GM18858 (cell line): Measurements from ENCODE around the gene CYP19A1.
"Not testable (repeated sequence)": the region's sequence is repeated elsewhere in the genome, so short reads cannot be mapped to it uniquely, and the experiment has no call there.

Experiments used
- ATAC-seq: cut with Tn5 transposase; IDR thresholded peaks from one replicate; pipeline ENCODE4 v1.9.1; 2021; ENCODE audit not compliant: unreplicated experiment

CYP19A1 gene

DNA sequence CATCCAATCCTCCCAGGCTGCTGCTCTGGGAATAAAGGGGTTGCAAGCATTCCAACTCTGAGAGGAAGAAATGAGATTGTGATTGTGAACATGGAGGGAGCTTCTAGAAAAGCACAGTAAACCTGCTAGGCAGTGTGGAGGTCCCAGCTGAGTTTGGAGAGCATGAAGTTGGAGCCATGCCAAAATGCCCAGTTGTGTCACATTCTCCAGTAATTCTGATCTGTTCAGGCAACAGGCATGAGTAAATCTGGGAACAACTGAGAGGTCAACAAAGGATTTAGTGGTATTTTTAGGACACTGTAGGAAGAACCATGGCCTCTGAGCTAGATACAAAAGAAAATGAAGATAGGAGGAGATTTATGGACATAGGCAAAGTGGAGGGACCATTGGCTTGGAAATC lies 74.7 kb downstream of the CYP19A1 start:
- ATAC-seq = no peak

- no peak for ATAC-seq
Observed at GRCh38 chr15:51263116-51263515, 75.3 kb downstream of the CYP19A1 start.

DNA sequence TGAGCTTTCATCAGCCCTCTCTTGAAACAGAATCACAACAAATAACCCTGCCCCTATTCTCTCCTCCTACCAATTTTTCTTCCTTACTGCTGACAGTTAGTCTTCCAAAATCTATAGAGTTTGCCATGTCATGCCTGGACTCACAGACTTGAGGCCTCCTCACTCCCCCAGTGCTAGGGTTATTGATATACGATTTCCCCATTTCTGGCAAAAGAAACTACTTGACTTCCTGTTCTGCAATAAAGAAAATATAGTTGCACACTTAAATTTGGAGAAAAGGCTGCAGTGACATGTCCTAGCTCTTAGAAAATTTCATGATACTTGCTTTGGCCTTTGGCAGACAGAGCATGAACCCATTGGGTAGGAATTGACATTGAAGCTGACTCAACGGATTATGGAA lies 75.9 kb downstream of the CYP19A1 start:
- ATAC-seq = no peak

- ATAC-seq = not testable (repeated sequence)
Observed at GRCh38 chr15:51261113-51261512, 77.3 kb downstream of the CYP19A1 start.

DNA sequence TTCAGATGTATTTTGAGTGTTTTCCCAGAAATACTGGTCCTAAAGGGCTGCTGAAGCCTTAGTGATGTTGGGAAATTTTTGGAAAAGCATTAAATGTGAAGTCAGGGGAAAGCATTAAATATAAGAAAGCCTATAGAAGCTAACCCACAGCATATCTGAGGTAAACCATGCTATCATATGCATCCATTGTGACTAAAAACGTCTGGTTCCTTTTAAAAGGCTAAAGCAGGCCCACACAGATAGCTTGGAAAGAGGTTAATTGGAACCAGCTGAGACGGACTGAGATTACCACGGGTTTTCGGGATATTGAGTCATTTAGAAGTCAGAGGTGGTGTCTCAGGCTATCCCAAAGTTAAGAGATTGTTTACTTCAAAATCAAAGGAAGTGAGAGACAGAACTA lies 78.2 kb downstream of the CYP19A1 start:
- ATAC-seq = no peak

GRCh38 chr15:51255533-51255932 lies 82.9 kb downstream of the CYP19A1 start:
- no peak for ATAC-seq

GRCh38 chr15:51253366-51253765 lies 85.0 kb downstream of the CYP19A1 start:
- no peak for ATAC-seq

DNA sequence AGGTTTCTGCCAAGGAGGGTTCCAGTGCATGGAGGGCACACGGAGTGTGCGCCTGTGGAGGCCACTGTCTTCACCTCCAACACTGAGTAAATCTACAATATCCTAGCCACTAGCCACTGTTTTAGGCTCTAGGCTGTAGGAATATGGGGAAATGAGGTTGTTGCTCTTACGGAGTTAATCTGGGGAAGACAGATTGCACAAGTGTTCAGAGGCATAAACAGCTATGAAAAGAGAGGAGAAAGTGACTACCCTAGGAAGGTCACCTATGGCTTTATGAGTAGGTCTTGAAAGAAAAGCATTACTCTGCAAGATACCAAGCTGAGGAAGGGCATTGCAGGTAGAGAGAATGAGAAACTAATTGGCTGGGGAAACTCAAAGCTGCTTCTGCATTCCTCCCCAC lies 85.7 kb downstream of the CYP19A1 start:
- ATAC-seq = no peak

GRCh38 chr15:51251556-51251955 lies 86.8 kb downstream of the CYP19A1 start:
- no peak for ATAC-seq

GRCh38 chr15:51250217-51251011 lies 88.0 kb downstream of the CYP19A1 start:
- ATAC-seq = no peak

DNA sequence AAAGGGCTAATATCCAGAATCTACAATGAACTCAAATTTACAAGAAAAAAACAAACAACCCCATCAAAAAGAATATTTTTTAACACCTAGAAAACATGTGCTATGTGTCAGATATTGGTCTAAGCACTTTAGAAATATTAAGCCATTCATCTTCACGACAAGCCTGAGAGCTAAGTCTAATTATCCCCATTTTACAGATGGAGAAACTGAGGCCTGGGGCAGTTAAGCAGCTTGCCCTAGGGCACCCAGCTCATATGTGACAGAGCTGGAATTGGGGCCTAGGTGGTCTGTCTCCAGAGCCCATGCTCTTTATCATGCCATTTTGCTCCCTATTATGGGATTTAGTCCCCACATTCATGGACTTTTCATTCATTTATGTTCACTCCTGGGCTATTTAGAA lies 92.8 kb downstream of the CYP19A1 start:
- no peak for ATAC-seq

DNA sequence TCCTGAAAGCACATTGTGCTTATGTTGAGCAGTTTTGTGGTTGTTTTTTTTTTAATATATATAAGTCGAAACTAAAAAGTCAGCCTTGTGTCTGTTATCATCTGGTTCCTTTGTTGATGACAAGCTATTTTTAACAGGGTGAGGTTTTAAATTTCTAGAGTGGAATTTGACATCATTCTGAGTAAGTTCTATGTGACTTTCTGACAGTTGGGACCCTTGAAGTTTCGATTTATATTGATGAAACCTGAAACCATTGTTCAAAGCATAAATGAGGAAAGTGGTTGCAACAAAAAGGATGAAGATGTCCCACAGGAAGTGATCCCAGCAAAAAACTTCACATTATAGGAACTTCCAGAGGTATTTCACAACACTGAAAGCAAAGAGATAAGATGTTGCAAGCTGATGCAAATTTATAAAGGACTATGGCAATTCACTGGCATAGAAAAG lies 94.0 kb downstream of the CYP19A1 start:
- ATAC-seq = peak; percentile 44

DNA sequence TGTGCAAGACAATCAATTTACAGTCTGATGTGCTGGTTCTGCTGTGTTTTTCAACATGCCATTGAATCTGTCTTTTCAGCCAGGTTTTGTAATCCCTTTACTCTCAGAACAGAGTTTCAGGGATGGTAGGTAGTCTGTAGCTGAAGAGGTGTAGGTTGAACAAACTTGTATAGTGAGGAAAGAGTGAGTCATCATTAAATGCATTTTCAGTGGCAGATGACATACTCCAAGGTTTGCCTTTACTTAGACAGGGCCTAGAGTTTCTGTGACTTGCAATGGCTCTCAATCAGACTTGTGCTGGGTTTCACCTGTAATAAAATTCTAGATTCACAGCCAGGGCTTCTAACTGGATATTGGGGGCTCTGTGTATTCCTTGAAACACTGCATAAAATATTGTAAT lies 94.6 kb downstream of the CYP19A1 start:
- ATAC-seq = no peak

GRCh38 chr15:51240066-51240465 lies 98.3 kb downstream of the CYP19A1 start:
- no peak for ATAC-seq

DNA sequence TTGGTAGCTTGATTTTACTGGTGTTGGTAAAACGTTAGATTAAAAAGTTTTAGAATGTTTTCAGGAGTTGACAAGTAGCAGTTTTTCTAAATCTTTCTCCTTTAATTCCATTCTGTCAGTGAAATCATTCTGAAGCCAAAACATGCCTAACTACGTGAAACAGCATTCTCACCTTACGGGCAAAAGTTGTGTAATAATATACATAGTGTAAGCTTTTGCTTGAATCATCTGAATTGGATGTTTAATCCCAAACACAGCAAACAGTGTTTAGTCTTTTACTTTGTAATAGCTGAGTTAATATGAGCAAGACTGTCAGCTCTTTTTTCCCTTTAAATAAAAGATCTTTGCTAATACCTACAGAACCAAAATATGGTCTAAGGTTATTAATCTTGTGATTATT lies 100.6 kb downstream of the CYP19A1 start:
- ATAC-seq = no peak

- no peak for ATAC-seq
Observed at GRCh38 chr15:51234176-51234927, 104.0 kb downstream of the CYP19A1 start.

DNA sequence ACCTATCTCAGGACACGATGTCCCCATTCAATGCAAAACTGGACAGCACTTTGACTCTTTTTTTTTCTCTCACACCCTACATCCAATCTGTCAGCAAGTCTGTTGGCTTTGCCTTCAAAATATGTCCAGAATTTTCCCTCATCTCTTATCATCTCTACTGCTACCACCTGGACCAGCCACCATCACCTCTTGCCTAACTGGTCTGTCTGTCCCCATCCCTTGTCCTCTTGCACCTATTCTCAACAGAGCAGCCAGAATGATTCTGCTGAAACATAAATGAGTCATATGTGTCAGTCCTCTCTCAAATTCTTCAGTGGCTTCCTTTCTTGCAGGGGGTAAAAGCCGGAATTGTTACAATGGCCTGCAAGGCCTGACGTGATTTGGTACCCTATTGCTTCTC lies 105.8 kb downstream of the CYP19A1 start:
- no peak for ATAC-seq

DNA sequence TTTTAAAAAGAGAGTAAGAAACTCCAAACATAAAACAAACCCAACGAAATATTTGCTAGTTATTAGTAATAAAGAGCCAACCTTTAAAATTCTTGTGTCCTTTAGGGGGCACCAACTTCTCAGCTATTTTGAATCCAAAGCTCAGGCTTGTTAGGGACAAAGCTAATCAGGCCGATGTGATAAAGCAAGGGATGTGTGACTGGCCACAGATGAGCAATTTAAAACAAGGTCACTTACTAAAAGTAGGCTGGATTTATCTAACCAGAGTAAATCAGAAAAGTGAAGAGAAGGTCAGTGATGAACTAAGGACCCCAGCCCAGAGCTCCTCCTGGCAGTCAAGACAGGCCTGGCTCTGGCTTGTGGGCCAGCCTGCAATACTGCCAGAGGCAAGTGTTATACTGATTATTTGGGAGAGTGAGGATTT lies 108.5 kb downstream of the CYP19A1 start:
- no peak for ATAC-seq

GRCh38 chr15:51227940-51228732 lies 110.3 kb downstream of the CYP19A1 start:
- peak; percentile 92 for ATAC-seq

DNA sequence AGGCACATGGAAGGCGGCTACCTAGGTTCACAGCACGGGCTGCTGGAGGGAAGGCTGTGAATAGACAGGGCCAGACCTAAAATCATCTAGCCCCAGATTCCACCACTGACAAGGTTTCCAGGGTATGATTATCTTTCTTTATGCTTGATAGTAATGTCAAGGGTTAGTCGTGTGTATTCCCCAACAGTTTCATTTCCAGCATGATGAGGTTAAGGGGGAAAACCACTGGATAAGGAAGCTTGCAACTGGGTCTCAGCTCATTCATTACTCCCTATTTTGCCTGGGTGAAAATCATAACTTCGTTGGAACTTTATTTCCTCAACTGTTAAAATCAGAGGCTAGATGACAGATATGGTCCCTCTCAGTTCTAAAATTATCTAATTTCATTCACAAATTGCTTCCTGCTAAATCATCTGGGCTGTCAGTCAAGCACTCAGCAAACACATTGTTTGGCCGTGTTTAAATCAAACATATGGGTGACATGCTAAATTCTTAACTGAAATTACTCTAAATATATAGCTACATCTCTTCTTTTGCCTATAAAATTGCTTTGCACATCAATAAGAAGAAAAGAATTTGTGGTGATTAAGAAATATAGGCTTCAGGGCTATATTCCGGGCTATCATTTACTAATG lies 111.7 kb downstream of the CYP19A1 start:
- no peak for ATAC-seq

DNA sequence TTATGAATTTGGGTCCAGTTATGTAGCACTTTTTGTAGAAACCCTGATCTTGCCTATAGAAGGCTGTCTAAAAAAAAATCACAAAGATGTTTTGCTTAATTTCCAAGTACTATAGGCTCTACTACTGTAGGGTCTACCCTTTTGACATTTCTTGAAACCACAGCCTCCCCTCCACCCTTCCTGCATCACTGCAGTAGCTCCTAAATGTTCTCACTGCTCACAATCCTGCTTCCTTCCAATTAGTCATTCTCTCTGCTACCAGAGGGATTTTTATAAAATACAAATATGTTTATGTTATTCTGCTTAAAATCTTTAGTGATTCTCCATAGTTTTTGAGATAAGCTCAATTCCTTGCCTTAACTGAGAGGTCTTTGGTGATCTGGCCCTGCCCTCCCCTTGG lies 114.0 kb downstream of the CYP19A1 start:
- no peak for ATAC-seq
